BE2C (cell line): ENCODE data around the gene VPS54.

Source experiments
- DNase-seq: peaks from one replicate; pipeline ENCODE4 v3.0.0-alpha.2; 2020
- H3K27me3 ChIP-seq: fragments of 250-450 bp; sonication (Bioruptor Pico); 2 replicates; pipeline ENCODE4 v1.5.1; 2020; ENCODE audit warnings: mild to moderate bottlenecking
- H3K36me3 ChIP-seq: fragments of 250-450 bp; sonication (Bioruptor Pico); 2 replicates; pipeline ENCODE4 v1.5.1; 2020; ENCODE audit warnings: mild to moderate bottlenecking
- H3K4me1 ChIP-seq: fragments of 250-450 bp; sonication (Bioruptor Pico); 2 replicates; pipeline ENCODE4 v1.5.1; 2020
- H3K4me3 ChIP-seq: 2 replicates; pipeline ENCODE4 v1.5.1; 2011; ENCODE audit warnings: low read depth, low read length
- H3K9me3 ChIP-seq: fragments of 250-450 bp; sonication (Bioruptor Pico); 2 replicates; pipeline ENCODE4 v1.5.1; 2020
- TF ChIP-seq, protein P1 (sequence below): IDR thresholded peaks from 2 replicates; pipeline ENCODE4 v1.5.1; 2012; ENCODE audit warnings: mild to moderate bottlenecking, low read depth, low read length

Gene VPS54

DNA sequence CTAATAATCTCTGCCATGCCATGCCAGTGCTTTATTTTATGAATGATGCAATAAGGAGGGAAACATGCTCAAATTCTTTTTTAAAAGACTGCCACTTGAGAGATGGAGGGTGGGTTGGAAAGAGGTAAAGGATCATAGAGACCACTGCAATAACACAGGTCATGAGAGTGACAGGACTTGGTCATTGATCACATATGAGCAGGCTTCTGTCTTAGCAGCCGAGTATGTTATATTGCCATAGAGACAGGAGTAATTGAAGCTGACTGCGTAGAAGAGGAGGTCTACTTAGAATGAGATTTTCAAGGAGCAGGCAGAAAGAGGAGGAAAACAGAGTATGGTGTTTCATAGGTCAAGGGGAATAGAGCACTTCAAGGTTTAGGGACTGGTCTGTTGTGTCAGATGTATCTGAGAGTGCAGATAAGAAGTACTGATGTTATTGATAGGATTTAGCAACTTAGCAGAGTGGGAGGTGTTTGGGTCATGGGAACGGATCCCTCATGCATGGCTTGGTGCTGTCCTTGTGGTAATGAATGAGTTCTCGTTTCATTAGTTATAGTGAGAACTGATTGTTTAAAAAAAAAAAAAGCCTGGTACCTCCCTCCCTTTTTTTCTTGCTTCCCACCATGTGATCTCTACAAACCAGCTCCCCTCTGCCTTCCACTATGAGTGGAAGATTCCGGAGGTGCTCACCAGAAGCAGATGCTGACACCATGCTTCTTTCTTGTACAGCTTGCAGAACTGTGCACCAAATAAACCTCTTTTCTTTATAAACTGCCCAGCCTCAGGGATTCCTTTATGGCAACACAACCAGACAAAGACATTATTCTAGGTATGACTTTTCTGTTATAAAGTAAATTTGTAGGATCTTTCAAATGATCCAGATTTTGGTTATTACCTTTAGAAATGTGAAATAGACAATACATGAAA lies 144.8 kb downstream of the VPS54 start:
- Histone ChIP-seq H3K4me1 (no peaks in the 10 kb centered on the region), H3K4me3 (no peak overlapping the region), H3K36me3 (no peaks in the 10 kb centered on the region), H3K27me3 (no peaks in the 10 kb centered on the region), H3K9me3 (no peaks in the 10 kb centered on the region)
- DNase-seq: no peak
- TF ChIP-seq, protein P1, sequence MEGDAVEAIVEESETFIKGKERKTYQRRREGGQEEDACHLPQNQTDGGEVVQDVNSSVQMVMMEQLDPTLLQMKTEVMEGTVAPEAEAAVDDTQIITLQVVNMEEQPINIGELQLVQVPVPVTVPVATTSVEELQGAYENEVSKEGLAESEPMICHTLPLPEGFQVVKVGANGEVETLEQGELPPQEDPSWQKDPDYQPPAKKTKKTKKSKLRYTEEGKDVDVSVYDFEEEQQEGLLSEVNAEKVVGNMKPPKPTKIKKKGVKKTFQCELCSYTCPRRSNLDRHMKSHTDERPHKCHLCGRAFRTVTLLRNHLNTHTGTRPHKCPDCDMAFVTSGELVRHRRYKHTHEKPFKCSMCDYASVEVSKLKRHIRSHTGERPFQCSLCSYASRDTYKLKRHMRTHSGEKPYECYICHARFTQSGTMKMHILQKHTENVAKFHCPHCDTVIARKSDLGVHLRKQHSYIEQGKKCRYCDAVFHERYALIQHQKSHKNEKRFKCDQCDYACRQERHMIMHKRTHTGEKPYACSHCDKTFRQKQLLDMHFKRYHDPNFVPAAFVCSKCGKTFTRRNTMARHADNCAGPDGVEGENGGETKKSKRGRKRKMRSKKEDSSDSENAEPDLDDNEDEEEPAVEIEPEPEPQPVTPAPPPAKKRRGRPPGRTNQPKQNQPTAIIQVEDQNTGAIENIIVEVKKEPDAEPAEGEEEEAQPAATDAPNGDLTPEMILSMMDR: no peak

DNA sequence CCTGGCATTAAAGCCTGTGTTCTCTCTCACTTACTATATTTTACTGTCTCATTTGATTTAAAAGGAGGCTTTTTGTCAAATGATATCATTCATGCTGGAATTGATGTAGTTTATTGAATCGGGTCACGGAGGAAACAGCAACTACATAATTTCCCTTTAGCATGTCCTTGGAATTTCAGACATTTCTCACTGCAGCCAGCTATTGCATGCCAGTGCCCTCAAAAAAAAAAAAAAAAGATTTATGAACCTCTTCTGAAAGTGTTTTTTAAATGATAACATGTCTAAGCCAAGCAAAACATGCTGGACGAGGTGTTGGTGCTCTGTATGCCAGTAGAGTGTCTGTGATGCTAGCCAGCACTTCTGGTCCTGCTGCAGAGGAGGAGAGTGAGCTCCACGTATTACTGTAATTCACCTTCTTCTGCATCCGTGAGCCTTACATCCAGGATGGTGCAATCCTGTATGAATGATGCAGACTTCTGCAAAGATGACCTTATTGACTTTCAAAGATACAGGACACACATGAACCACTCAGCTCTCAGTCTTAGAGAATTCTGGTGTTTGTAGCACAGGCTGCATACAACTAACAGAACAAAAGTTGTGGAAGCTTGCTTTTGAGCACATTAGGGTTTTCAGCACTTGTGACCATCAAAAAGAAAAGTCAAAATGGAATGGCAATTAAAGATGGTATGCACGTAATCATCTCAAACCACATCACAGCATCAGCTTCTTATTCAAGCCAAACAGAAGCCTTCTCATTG lies 146.5 kb downstream of the VPS54 start:
- no peaks in the 10 kb centered on the region for H3K36me3 ChIP-seq
- H3K4me3 ChIP-seq: no peak overlapping the region
- no peak for DNase-seq
- H3K9me3 ChIP-seq: no peaks in the 10 kb centered on the region
- no peaks in the 10 kb centered on the region for H3K4me1 ChIP-seq
- TF ChIP-seq, protein P1: no peak
- H3K27me3 ChIP-seq: no peaks in the 10 kb centered on the region

GRCh38 chr2:63871864-63872263 lies 147.4 kb downstream of the VPS54 start:
- no peaks in the 10 kb centered on the region for H3K4me1 ChIP-seq
- H3K27me3 ChIP-seq: no peaks in the 10 kb centered on the region
- H3K4me3 ChIP-seq: no peak overlapping the region
- DNase-seq: no peak
- H3K36me3 ChIP-seq: no peaks in the 10 kb centered on the region
- TF ChIP-seq, protein P1: no peak
- H3K9me3 ChIP-seq: no peaks in the 10 kb centered on the region

GRCh38 chr2:63870679-63871078 lies 148.5 kb downstream of the VPS54 start:
- no peak for DNase-seq
- no peaks in the 10 kb centered on the region for H3K27me3 ChIP-seq
- H3K9me3 ChIP-seq: no peaks in the 10 kb centered on the region
- no peaks in the 10 kb centered on the region for H3K36me3 ChIP-seq
- no peaks in the 10 kb centered on the region for H3K4me1 ChIP-seq
- TF ChIP-seq, protein P1: no peak
- no peak overlapping the region for H3K4me3 ChIP-seq

GRCh38 chr2:63866009-63866709 lies 153.1 kb downstream of the VPS54 start:
- Histone ChIP-seq H3K27me3 (no peaks in the 10 kb centered on the region), H3K4me1 (no peaks in the 10 kb centered on the region), H3K9me3 (no peaks in the 10 kb centered on the region), H3K36me3 (no peaks in the 10 kb centered on the region), H3K4me3 (no peak overlapping the region)
- TF ChIP-seq, protein P1: no peak
- no peak for DNase-seq
